IPS-18a (cell line): ENCODE measurements around the gene PFKFB4.

Experiments used
- H3K27ac ChIP-seq: one replicate; pipeline ENCODE4 v1.5.1; 2013; ENCODE audit warnings: low read length
- H3K27me3 ChIP-seq: one replicate; pipeline ENCODE4 v1.6.1; 2013; ENCODE audit warnings: mild to moderate bottlenecking, low read length; ENCODE audit not compliant: control insufficient read depth, insufficient read depth
- H3K36me3 ChIP-seq: one replicate; pipeline ENCODE4 v1.6.1; 2013; ENCODE audit warnings: low read depth, low read length; ENCODE audit not compliant: control insufficient read depth
- H3K4me1 ChIP-seq: one replicate; pipeline ENCODE4 v1.6.1; 2013; ENCODE audit warnings: low read depth, low read length; ENCODE audit not compliant: control insufficient read depth
- H3K4me3 ChIP-seq: one replicate; pipeline ENCODE4 v1.5.1; 2013; ENCODE audit warnings: low read length
- H3K9ac ChIP-seq: one replicate; pipeline ENCODE4 v1.6.1; 2013; ENCODE audit warnings: mild to moderate bottlenecking, low read length, moderate library complexity
- H3K9me3 ChIP-seq: one replicate; pipeline ENCODE4 v1.6.1; 2013; ENCODE audit warnings: low read depth, low read length; ENCODE audit not compliant: control insufficient read depth

PFKFB4 gene

GRCh38 chr3:48595075-48595525 lies 38.5 kb upstream of the PFKFB4 start, which contains the start of gene COL7A1:
Gene COL7A1 (minus strand): TSS chr3:48595329. CDS start chr3:48595159, 170 bp downstream.
- H3K9ac ChIP-seq = peak within 1 kb of the TSS; percentile 20
- peaks cover 30% of the 10 kb centered on the region for H3K36me3 ChIP-seq
- no peak within 1 kb of the TSS for H3K27ac ChIP-seq
- no peaks in the 10 kb centered on the region for H3K9me3 ChIP-seq
- H3K4me3 ChIP-seq = peak within 1 kb of the TSS; percentile 15
- peaks cover 6% of the 10 kb centered on the region for H3K4me1 ChIP-seq
- no peaks in the 10 kb centered on the region for H3K27me3 ChIP-seq

GRCh38 chr3:48594417-48595049 lies 37.9 kb upstream of the PFKFB4 start:
- H3K4me1 ChIP-seq = peaks cover 6% of the 10 kb centered on the region
- no peak overlapping the region for H3K27ac ChIP-seq
- peak overlapping the region; percentile 15 for H3K4me3 ChIP-seq
- peaks cover 24% of the 10 kb centered on the region for H3K36me3 ChIP-seq
- peak overlapping the region; percentile 20 for H3K9ac ChIP-seq
- H3K27me3 ChIP-seq = no peaks in the 10 kb centered on the region
- H3K9me3 ChIP-seq = no peaks in the 10 kb centered on the region

- no peak overlapping the region for H3K27ac ChIP-seq
- no peak overlapping the region for H3K9ac ChIP-seq
- H3K4me3 ChIP-seq = no peak overlapping the region
- peaks cover 6% of the 10 kb centered on the region for H3K4me1 ChIP-seq
- H3K36me3 ChIP-seq = peaks cover 12% of the 10 kb centered on the region
- no peaks in the 10 kb centered on the region for H3K9me3 ChIP-seq
- H3K27me3 ChIP-seq = no peaks in the 10 kb centered on the region
Measured at GRCh38 chr3:48593337-48593736, 36.7 kb upstream of the PFKFB4 start.

- Histone ChIP-seq H3K9ac (no peak overlapping the region), H3K27me3 (no peaks in the 10 kb centered on the region), H3K4me1 (peaks cover 6% of the 10 kb centered on the region), H3K36me3 (peaks cover 5% of the 10 kb centered on the region), H3K9me3 (no peaks in the 10 kb centered on the region), H3K4me3 (no peak overlapping the region), H3K27ac (no peak overlapping the region)
Measured at GRCh38 chr3:48592519-48593087, 36.0 kb upstream of the PFKFB4 start.

GRCh38 chr3:48591886-48592518 lies 35.4 kb upstream of the PFKFB4 start:
- Histone ChIP-seq H3K36me3 (no peaks in the 10 kb centered on the region), H3K27me3 (no peaks in the 10 kb centered on the region), H3K4me1 (peaks cover 6% of the 10 kb centered on the region), H3K9me3 (no peaks in the 10 kb centered on the region), H3K27ac (no peak overlapping the region), H3K9ac (no peak overlapping the region), H3K4me3 (no peak overlapping the region)

- peaks cover 6% of the 10 kb centered on the region for H3K4me1 ChIP-seq
- no peaks in the 10 kb centered on the region for H3K36me3 ChIP-seq
Measured at GRCh38 chr3:48591436-48591835, 34.8 kb upstream of the PFKFB4 start.

GRCh38 chr3:48588230-48588629 lies 31.6 kb upstream of the PFKFB4 start:
- no peaks in the 10 kb centered on the region for H3K36me3 ChIP-seq
- H3K27ac ChIP-seq = no peak overlapping the region
- H3K4me3 ChIP-seq = no peak overlapping the region
- no peak overlapping the region for H3K9ac ChIP-seq
- no peaks in the 10 kb centered on the region for H3K9me3 ChIP-seq
- no peaks in the 10 kb centered on the region for H3K4me1 ChIP-seq
- H3K27me3 ChIP-seq = no peaks in the 10 kb centered on the region

More at GRCh38 chr3:48591436-48591835, 34.8 kb upstream of the PFKFB4 start:
- H3K9ac ChIP-seq = no peak overlapping the region
- no peaks in the 10 kb centered on the region for H3K27me3 ChIP-seq
- no peak overlapping the region for H3K4me3 ChIP-seq
- H3K9me3 ChIP-seq = no peaks in the 10 kb centered on the region
- no peak overlapping the region for H3K27ac ChIP-seq

GRCh38 chr3:48587686-48588085 lies 31.1 kb upstream of the PFKFB4 start:
- Histone ChIP-seq H3K9ac (no peak overlapping the region), H3K27ac (no peak overlapping the region), H3K36me3 (no peaks in the 10 kb centered on the region), H3K4me3 (no peak overlapping the region), H3K4me1 (no peaks in the 10 kb centered on the region), H3K27me3 (no peaks in the 10 kb centered on the region), H3K9me3 (no peaks in the 10 kb centered on the region)

GRCh38 chr3:48585411-48585810 lies 28.8 kb upstream of the PFKFB4 start:
- Histone ChIP-seq H3K27me3 (no peaks in the 10 kb centered on the region), H3K9me3 (no peaks in the 10 kb centered on the region), H3K9ac (no peak overlapping the region), H3K36me3 (no peaks in the 10 kb centered on the region), H3K4me1 (no peaks in the 10 kb centered on the region), H3K4me3 (no peak overlapping the region), H3K27ac (no peak overlapping the region)

- H3K4me1 ChIP-seq = no peaks in the 10 kb centered on the region
- no peaks in the 10 kb centered on the region for H3K27me3 ChIP-seq
- H3K9ac ChIP-seq = no peak overlapping the region
- H3K36me3 ChIP-seq = no peaks in the 10 kb centered on the region
- no peaks in the 10 kb centered on the region for H3K9me3 ChIP-seq
- H3K4me3 ChIP-seq = no peak overlapping the region
- no peak overlapping the region for H3K27ac ChIP-seq
Measured at GRCh38 chr3:48584836-48585235, 28.2 kb upstream of the PFKFB4 start.

- H3K4me3 ChIP-seq = no peak overlapping the region
- H3K36me3 ChIP-seq = peaks cover 6% of the 10 kb centered on the region
- no peak overlapping the region for H3K9ac ChIP-seq
- no peaks in the 10 kb centered on the region for H3K9me3 ChIP-seq
- no peaks in the 10 kb centered on the region for H3K4me1 ChIP-seq
- no peak overlapping the region for H3K27ac ChIP-seq
- H3K27me3 ChIP-seq = no peaks in the 10 kb centered on the region
Measured at GRCh38 chr3:48581621-48582481, 25.2 kb upstream of the PFKFB4 start.
